Keratinocyte (primary cell): ENCODE data around the gene ABCD1. TPM values are rescaled to one million over a fixed set of nuclear protein-coding genes. Genes with fewer than 3 reads are reported as not detected.

ENCODE experiments used
- DNase-seq: peaks from one replicate; pipeline ENCODE4 v3.0.0-alpha.2; 2011; ENCODE audit warnings: low read depth, missing footprints, low spot score
- FAIRE-seq: peaks from 2 replicates; lab custom pipeline; 2011; peaks lifted over from hg19 to GRCh38; lab: Jason Lieb, UNC
- H2AFZ ChIP-seq: 2 replicates; pipeline ENCODE4 v1.6.0; 2012; ENCODE audit warnings: low read length, control low read depth, inconsistent platforms; ENCODE audit not compliant: control insufficient read depth
- H3K27ac ChIP-seq: 2 replicates; pipeline ENCODE4 v1.5.1; 2011; ENCODE audit warnings: low read length; ENCODE audit not compliant: control insufficient read depth, insufficient read depth
- H3K27me3 ChIP-seq: 3 replicates; pipeline ENCODE4 v1.6.0; 2011; ENCODE audit warnings: low read length; ENCODE audit not compliant: control insufficient read depth, insufficient read depth; ENCODE audit errors: extremely low read depth
- H3K36me3 ChIP-seq, 2 experiments: 2 replicates in 1 of 2; 3 replicates in 1 of 2; pipeline ENCODE4 v1.5.1; 2011; ENCODE audit warnings: low read length in 2 of 2, mild to moderate bottlenecking in 1 of 2; ENCODE audit not compliant: control insufficient read depth in 2 of 2, insufficient read depth in 2 of 2; ENCODE audit errors: extremely low read depth in 1 of 2
- H3K4me1 ChIP-seq: 3 replicates; pipeline ENCODE4 v1.5.1; 2011; ENCODE audit warnings: low read length; ENCODE audit not compliant: control insufficient read depth, insufficient read depth; ENCODE audit errors: extremely low read depth
- H3K4me2 ChIP-seq: 3 replicates; pipeline ENCODE4 v1.6.0; 2011; ENCODE audit warnings: low read depth, low read length; ENCODE audit not compliant: control insufficient read depth, insufficient read depth; ENCODE audit errors: extremely low read depth
- H3K4me3 ChIP-seq, 3 experiments: fragments of 200-600 bp in 1 of 3; sonication (generic) in 1 of 3; 2 replicates in 2 of 3; 3 replicates in 1 of 3; pipeline ENCODE4 v1.5.1; 2011 to 2016; ENCODE audit warnings: low read length in 3 of 3, mild to moderate bottlenecking in 3 of 3, control low read depth in 2 of 3, inconsistent platforms in 1 of 3, low read depth in 1 of 3, mixed read lengths in 1 of 3, mixed run types in 1 of 3, moderate library complexity in 1 of 3; ENCODE audit not compliant: control insufficient read depth in 2 of 3, insufficient read depth in 2 of 3; ENCODE audit errors: extremely low read depth in 1 of 3
- H3K79me2 ChIP-seq: 2 replicates; pipeline ENCODE4 v1.6.0; 2012; ENCODE audit warnings: low read length; ENCODE audit not compliant: control insufficient read depth, insufficient read depth
- H3K9ac ChIP-seq: 3 replicates; pipeline ENCODE4 v1.6.0; 2011; ENCODE audit warnings: low read length; ENCODE audit not compliant: control insufficient read depth, insufficient read depth; ENCODE audit errors: extremely low read depth
- H3K9me1 ChIP-seq: 3 replicates; pipeline ENCODE4 v1.6.0; 2011; ENCODE audit warnings: low read length; ENCODE audit not compliant: control insufficient read depth, insufficient read depth; ENCODE audit errors: extremely low read depth
- H3K9me3 ChIP-seq: 2 replicates; pipeline ENCODE4 v1.5.1; 2012; ENCODE audit warnings: low read depth, low read length; ENCODE audit not compliant: control insufficient read depth
- H4K20me1 ChIP-seq: 3 replicates; pipeline ENCODE4 v1.6.0; 2011; ENCODE audit warnings: low read length; ENCODE audit not compliant: control insufficient read depth, insufficient read depth; ENCODE audit errors: extremely low read depth
- CTCF ChIP-seq, 3 experiments: IDR thresholded peaks in 1 of 3; conservative IDR thresholded peaks in 1 of 3; optimal IDR thresholded peaks in 1 of 3; 2 replicates in 2 of 3; 3 replicates in 1 of 3; pipeline versions ENCODE3 to v1.5.1; 2011; ENCODE audit warnings: low read length in 3 of 3, mild to moderate bottlenecking in 3 of 3, moderate library complexity in 2 of 3, control low read depth in 1 of 3, inconsistent platforms in 1 of 3; ENCODE audit not compliant: insufficient read depth in 2 of 3; ENCODE audit errors: extremely low read depth in 1 of 3
- EZH2 ChIP-seq: IDR thresholded peaks from one replicate; pipeline ENCODE4 v1.6.1; 2012; ENCODE audit warnings: inconsistent platforms, mild to moderate bottlenecking, low read length, moderate library complexity
- dilution Hi-C: fragments of 300-500 bp; cut with MboI; formaldehyde crosslinking; loops from one replicate; pipeline ENCODE4 v1.7.0; 2020; ENCODE audit warnings: low sequenced_read_pairs; ENCODE audit not compliant: extremely low pct_ligation_motif_present
- polyA plus RNA-seq, 5 experiments: library from polyadenylated mRNA; depleted of rRNA in 3 of 5; stranded (reverse) in 3 of 5; stranded (forward) in 1 of 5; unstranded in 1 of 5; fragments of >200 nt; gene quantifications; 1 replicate in 1 of 5; 2 replicates in 3 of 5; 3 replicates in 1 of 5; pipeline versions ENCODE4 v1.2.1 to v1.2.3, GENCODE V29; 2011 to 2012; ENCODE audit warnings: missing spikeins in 2 of 5, low read depth in 1 of 5, low replicate concordance in 1 of 5

ABCD1 gene
- polyA plus RNA-seq, 1 donor (not counting 4 experiments of a cell fraction or from before 2014, with no cell fraction given) = 0.81 TPM

GRCh38 chrX:153775293-153776119 is 50.9 kb downstream of the ABCD1 start:
- no peak overlapping the region for H3K4me2 ChIP-seq
- H3K27ac ChIP-seq = no peak overlapping the region
- no peak for FAIRE-seq
- no peak overlapping the region for H3K4me3 ChIP-seq
- no peaks in the 10 kb centered on the region for H3K9me3 ChIP-seq
- DNase-seq = no peak
- no peak overlapping the region for H3K9ac ChIP-seq
- peaks cover 0 to 4% of the 10 kb centered on the region in 2 experiments for H3K36me3 ChIP-seq
- H3K79me2 ChIP-seq = no peaks in the 10 kb centered on the region
- H3K4me1 ChIP-seq = peaks cover 5% of the 10 kb centered on the region
- H4K20me1 ChIP-seq = no peaks in the 10 kb centered on the region
- dilution Hi-C loops = no loop called here
- TF ChIP-seq EZH2 = no peak
- no peak for TF ChIP-seq CTCF (optimal IDR thresholded peaks at IDR 0.05 in 1 of 3, IDR thresholded peaks at IDR 0.05 in 1 of 3, conservative IDR thresholded peaks at IDR 0.05 in 1 of 3; ENCODE audit: extremely low read depth in 1 of 3, insufficient read depth in 2 of 3, low read length in 3 of 3)
- H3K27me3 ChIP-seq = no peaks in the 10 kb centered on the region
- no peaks in the 10 kb centered on the region for H3K9me1 ChIP-seq
- no peak overlapping the region for H2AFZ ChIP-seq

GRCh38 chrX:153776120-153776599 is 51.5 kb downstream of the ABCD1 start:
- DNase-seq (no peak), FAIRE-seq (no peak)
- Histone ChIP-seq H3K9ac (no peak overlapping the region), H3K4me2 (no peak overlapping the region), H2AFZ (no peak overlapping the region), H3K79me2 (no peaks in the 10 kb centered on the region), H3K9me1 (no peaks in the 10 kb centered on the region), H3K27ac (no peak overlapping the region), H4K20me1 (no peaks in the 10 kb centered on the region), H3K9me3 (no peaks in the 10 kb centered on the region), H3K4me3 (no peak overlapping the region), H3K36me3 (peaks cover 0 to 4% of the 10 kb centered on the region in 2 experiments), H3K27me3 (no peaks in the 10 kb centered on the region), H3K4me1 (peaks cover 5% of the 10 kb centered on the region)
- no peak for TF ChIP-seq EZH2
- dilution Hi-C loops = no loop called here
